ENCODE measurements around the gene LRSAM1. TPM values are rescaled to one million over a fixed set of nuclear protein-coding genes. Genes with fewer than 3 reads are reported as not detected.

The LRSAM1 gene
- total RNA-seq, 1 experiment from 2014 or later = 25.8 TPM

GRCh38 chr9:127529671-127530070, 78.4 kb downstream of the LRSAM1 start:
- H3K9me3 ChIP-seq = peaks cover 13% of the 10 kb centered on the region
- Mint-ChIP-seq H3K9me3 (ENCODE audit: unreplicated experiment) (no peaks in the 10 kb centered on the region), H3K4me3 (ENCODE audit: unreplicated experiment) (no peak overlapping the region), H3K4me1 (ENCODE audit: low read depth, unreplicated experiment) (no peaks in the 10 kb centered on the region), H3K36me3 (ENCODE audit: insufficient read depth, unreplicated experiment) (peaks cover 58% of the 10 kb centered on the region), H3K27me3 (ENCODE audit: insufficient read depth, unreplicated experiment) (no peaks in the 10 kb centered on the region), H3K27ac (ENCODE audit: unreplicated experiment) (no peak overlapping the region)
- no TSS peak for BruUV-seq (replicated peaks)
- no peak for TF ChIP-seq CTCF (IDR thresholded peaks at IDR 0.05; ENCODE audit: insufficient read depth in 1 of 2, low read depth in 1 of 2, low read length in 1 of 2, severe bottlenecking in 1 of 2, unreplicated experiment in 1 of 2)
- CTCF ChIA-PET = no interaction called here
- H3K4me1 ChIP-seq = no peaks in the 10 kb centered on the region
- no peaks in the 10 kb centered on the region for H3K27me3 ChIP-seq (replicated peaks; ENCODE audit: control insufficient read depth, insufficient read depth, low read length)
- H3K36me3 ChIP-seq (ENCODE audit: control insufficient read depth, insufficient read depth, low read length) = peaks cover 4% of the 10 kb centered on the region
- no peak overlapping the region for H3K4me3 ChIP-seq (ENCODE audit: low read depth, low read length)
- intact Hi-C loops (cut with micrococcal nuclease; ENCODE audit: unreplicated experiment) = no loop called here
- DNase-seq = no peak
- POLR2A ChIA-PET = no interaction called here

GRCh38 chr9:127530206-127530941, 79.1 kb downstream of the LRSAM1 start:
- Histone ChIP-seq H3K36me3 (ENCODE audit: control insufficient read depth, insufficient read depth, low read length) (peaks cover 1% of the 10 kb centered on the region), H3K4me3 (ENCODE audit: low read depth, low read length) (no peak overlapping the region), H3K27me3 (replicated peaks; ENCODE audit: control insufficient read depth, insufficient read depth, low read length) (no peaks in the 10 kb centered on the region), H3K9me3 (peaks cover 13% of the 10 kb centered on the region), H3K4me1 (no peaks in the 10 kb centered on the region)
- H3K4me3 Mint-ChIP-seq (ENCODE audit: unreplicated experiment) = no peak overlapping the region
- CTCF ChIA-PET = interaction anchor here (0.6 kb wide), 1 partner anchor 8 kb away, joined by 3 read pairs; no protein-coding TSS in a partner anchor
- intact Hi-C loops (cut with micrococcal nuclease; ENCODE audit: unreplicated experiment) = no loop called here
- TF ChIP-seq CTCF (IDR thresholded peaks at IDR 0.05; ENCODE audit: insufficient read depth in 1 of 2, low read depth in 1 of 2, low read length in 1 of 2, severe bottlenecking in 1 of 2, unreplicated experiment in 1 of 2) = no peak
- no peak for DNase-seq
- no peaks in the 10 kb centered on the region for H3K27me3 Mint-ChIP-seq (ENCODE audit: insufficient read depth, unreplicated experiment)
- H3K4me1 Mint-ChIP-seq (ENCODE audit: low read depth, unreplicated experiment) = no peaks in the 10 kb centered on the region
- BruUV-seq (replicated peaks) = no TSS peak
- H3K27ac Mint-ChIP-seq (ENCODE audit: unreplicated experiment) = no peak overlapping the region
- POLR2A ChIA-PET = no interaction called here
- H3K9me3 Mint-ChIP-seq (ENCODE audit: unreplicated experiment) = no peaks in the 10 kb centered on the region
- peaks cover 51% of the 10 kb centered on the region for H3K36me3 Mint-ChIP-seq (ENCODE audit: insufficient read depth, unreplicated experiment)

GRCh38 chr9:127531676-127532075, 80.4 kb downstream of the LRSAM1 start:
- DNase-seq = no peak
- H3K9me3 Mint-ChIP-seq (ENCODE audit: unreplicated experiment) = no peaks in the 10 kb centered on the region
- POLR2A ChIA-PET = no interaction called here
- no peaks in the 10 kb centered on the region for H3K27me3 Mint-ChIP-seq (ENCODE audit: insufficient read depth, unreplicated experiment)
- peaks cover 2% of the 10 kb centered on the region for H3K9me3 ChIP-seq
- H3K36me3 ChIP-seq (ENCODE audit: control insufficient read depth, insufficient read depth, low read length) = peaks cover 1% of the 10 kb centered on the region
- H3K4me3 ChIP-seq (ENCODE audit: low read depth, low read length) = no peak overlapping the region
- H3K4me1 ChIP-seq = no peaks in the 10 kb centered on the region
- H3K4me1 Mint-ChIP-seq (ENCODE audit: low read depth, unreplicated experiment) = no peaks in the 10 kb centered on the region
- TF ChIP-seq CTCF (IDR thresholded peaks at IDR 0.05; ENCODE audit: insufficient read depth in 1 of 2, low read depth in 1 of 2, low read length in 1 of 2, severe bottlenecking in 1 of 2, unreplicated experiment in 1 of 2) = no peak
- BruUV-seq (replicated peaks) = no TSS peak
- intact Hi-C loops (cut with micrococcal nuclease; ENCODE audit: unreplicated experiment) = no loop called here
- H3K4me3 Mint-ChIP-seq (ENCODE audit: unreplicated experiment) = no peak overlapping the region
- H3K27me3 ChIP-seq (replicated peaks; ENCODE audit: control insufficient read depth, insufficient read depth, low read length) = no peaks in the 10 kb centered on the region
- peaks cover 44% of the 10 kb centered on the region for H3K36me3 Mint-ChIP-seq (ENCODE audit: insufficient read depth, unreplicated experiment)
- no peak overlapping the region for H3K27ac Mint-ChIP-seq (ENCODE audit: unreplicated experiment)
- CTCF ChIA-PET = no interaction called here

Data from Caco-2 (cell line).